Keratinocyte (primary cell): ENCODE results near the gene HERC3. TPM values are rescaled to one million over a fixed set of nuclear protein-coding genes. Genes with fewer than 3 reads are reported as not detected.

Experiments
- DNase-seq: peaks from one replicate; pipeline ENCODE4 v3.0.0-alpha.2; 2011; ENCODE audit warnings: low read depth, missing footprints, low spot score
- FAIRE-seq: peaks from 2 replicates; lab custom pipeline; 2011; peaks lifted over from hg19 to GRCh38; lab: Jason Lieb, UNC
- H2AFZ ChIP-seq: 2 replicates; pipeline ENCODE4 v1.6.0; 2012; ENCODE audit warnings: low read length, control low read depth, inconsistent platforms; ENCODE audit not compliant: control insufficient read depth
- H3K27ac ChIP-seq: 2 replicates; pipeline ENCODE4 v1.5.1; 2011; ENCODE audit warnings: low read length; ENCODE audit not compliant: control insufficient read depth, insufficient read depth
- H3K27me3 ChIP-seq: 3 replicates; pipeline ENCODE4 v1.6.0; 2011; ENCODE audit warnings: low read length; ENCODE audit not compliant: control insufficient read depth, insufficient read depth; ENCODE audit errors: extremely low read depth
- H3K36me3 ChIP-seq, 2 experiments: 2 replicates in 1 of 2; 3 replicates in 1 of 2; pipeline ENCODE4 v1.5.1; 2011; ENCODE audit warnings: low read length in 2 of 2, mild to moderate bottlenecking in 1 of 2; ENCODE audit not compliant: control insufficient read depth in 2 of 2, insufficient read depth in 2 of 2; ENCODE audit errors: extremely low read depth in 1 of 2
- H3K4me1 ChIP-seq: 3 replicates; pipeline ENCODE4 v1.5.1; 2011; ENCODE audit warnings: low read length; ENCODE audit not compliant: control insufficient read depth, insufficient read depth; ENCODE audit errors: extremely low read depth
- H3K4me2 ChIP-seq: 3 replicates; pipeline ENCODE4 v1.6.0; 2011; ENCODE audit warnings: low read depth, low read length; ENCODE audit not compliant: control insufficient read depth, insufficient read depth; ENCODE audit errors: extremely low read depth
- H3K4me3 ChIP-seq, 3 experiments: fragments of 200-600 bp in 1 of 3; sonication (generic) in 1 of 3; 2 replicates in 2 of 3; 3 replicates in 1 of 3; pipeline ENCODE4 v1.5.1; 2011 to 2016; ENCODE audit warnings: low read length in 3 of 3, mild to moderate bottlenecking in 3 of 3, control low read depth in 2 of 3, inconsistent platforms in 1 of 3, low read depth in 1 of 3, mixed read lengths in 1 of 3, mixed run types in 1 of 3, moderate library complexity in 1 of 3; ENCODE audit not compliant: control insufficient read depth in 2 of 3, insufficient read depth in 2 of 3; ENCODE audit errors: extremely low read depth in 1 of 3
- H3K79me2 ChIP-seq: 2 replicates; pipeline ENCODE4 v1.6.0; 2012; ENCODE audit warnings: low read length; ENCODE audit not compliant: control insufficient read depth, insufficient read depth
- H3K9ac ChIP-seq: 3 replicates; pipeline ENCODE4 v1.6.0; 2011; ENCODE audit warnings: low read length; ENCODE audit not compliant: control insufficient read depth, insufficient read depth; ENCODE audit errors: extremely low read depth
- H3K9me1 ChIP-seq: 3 replicates; pipeline ENCODE4 v1.6.0; 2011; ENCODE audit warnings: low read length; ENCODE audit not compliant: control insufficient read depth, insufficient read depth; ENCODE audit errors: extremely low read depth
- H3K9me3 ChIP-seq: 2 replicates; pipeline ENCODE4 v1.5.1; 2012; ENCODE audit warnings: low read depth, low read length; ENCODE audit not compliant: control insufficient read depth
- H4K20me1 ChIP-seq: 3 replicates; pipeline ENCODE4 v1.6.0; 2011; ENCODE audit warnings: low read length; ENCODE audit not compliant: control insufficient read depth, insufficient read depth; ENCODE audit errors: extremely low read depth
- CTCF ChIP-seq, 3 experiments: IDR thresholded peaks in 1 of 3; conservative IDR thresholded peaks in 1 of 3; optimal IDR thresholded peaks in 1 of 3; 2 replicates in 2 of 3; 3 replicates in 1 of 3; pipeline versions ENCODE3 to v1.5.1; 2011; ENCODE audit warnings: low read length in 3 of 3, mild to moderate bottlenecking in 3 of 3, moderate library complexity in 2 of 3, control low read depth in 1 of 3, inconsistent platforms in 1 of 3; ENCODE audit not compliant: insufficient read depth in 2 of 3; ENCODE audit errors: extremely low read depth in 1 of 3
- EZH2 ChIP-seq: IDR thresholded peaks from one replicate; pipeline ENCODE4 v1.6.1; 2012; ENCODE audit warnings: inconsistent platforms, mild to moderate bottlenecking, low read length, moderate library complexity
- dilution Hi-C: fragments of 300-500 bp; cut with MboI; formaldehyde crosslinking; loops from one replicate; pipeline ENCODE4 v1.7.0; 2020; ENCODE audit warnings: low sequenced_read_pairs; ENCODE audit not compliant: extremely low pct_ligation_motif_present
- polyA plus RNA-seq, 5 experiments: library from polyadenylated mRNA; depleted of rRNA in 3 of 5; stranded (reverse) in 3 of 5; stranded (forward) in 1 of 5; unstranded in 1 of 5; fragments of >200 nt; gene quantifications; 1 replicate in 1 of 5; 2 replicates in 3 of 5; 3 replicates in 1 of 5; pipeline versions ENCODE4 v1.2.1 to v1.2.3, GENCODE V29; 2011 to 2012; ENCODE audit warnings: missing spikeins in 2 of 5, low read depth in 1 of 5, low replicate concordance in 1 of 5

Gene HERC3
- polyA plus RNA-seq, 1 donor (not counting 4 experiments of a cell fraction or from before 2014, with no cell fraction given) = 26.3 TPM

- Histone ChIP-seq H3K4me3 (peak overlapping the region in 1 of 3 experiments; percentile 68), H3K27me3 (no peaks in the 10 kb centered on the region), H3K79me2 (no peaks in the 10 kb centered on the region), H3K9me3 (no peaks in the 10 kb centered on the region), H3K4me1 (peaks cover 2% of the 10 kb centered on the region), H3K27ac (no peak overlapping the region), H3K4me2 (peak overlapping the region; percentile 63), H3K36me3 (peaks cover 0 to 4% of the 10 kb centered on the region in 2 experiments), H3K9me1 (no peaks in the 10 kb centered on the region), H2AFZ (no peak overlapping the region), H4K20me1 (no peaks in the 10 kb centered on the region), H3K9ac (peak overlapping the region; percentile 49)
- peak; percentile 61 for FAIRE-seq
- TF ChIP-seq CTCF (optimal IDR thresholded peaks at IDR 0.05 in 1 of 3, IDR thresholded peaks at IDR 0.05 in 1 of 3, conservative IDR thresholded peaks at IDR 0.05 in 1 of 3; ENCODE audit: extremely low read depth in 1 of 3, insufficient read depth in 2 of 3, low read length in 3 of 3) (no peak), EZH2 (no peak)
- dilution Hi-C loops = no loop called here
- DNase-seq = no peak
Measured at GRCh38 chr4:88696630-88697029, 104.3 kb downstream of the HERC3 start.

- no peaks in the 10 kb centered on the region for H3K9me1 ChIP-seq
- FAIRE-seq (no peak), DNase-seq (no peak)
- H3K79me2 ChIP-seq = no peaks in the 10 kb centered on the region
- no peaks in the 10 kb centered on the region for H3K27me3 ChIP-seq
- H3K36me3 ChIP-seq = peaks cover 0 to 4% of the 10 kb centered on the region in 2 experiments
- H2AFZ ChIP-seq = peak overlapping the region; percentile 11
- dilution Hi-C loops = no loop called here
- peaks cover 2% of the 10 kb centered on the region for H3K4me1 ChIP-seq
- no peak for TF ChIP-seq CTCF (optimal IDR thresholded peaks at IDR 0.05 in 1 of 3, IDR thresholded peaks at IDR 0.05 in 1 of 3, conservative IDR thresholded peaks at IDR 0.05 in 1 of 3; ENCODE audit: extremely low read depth in 1 of 3, insufficient read depth in 2 of 3, low read length in 3 of 3)
- no peak for TF ChIP-seq EZH2
- H3K27ac ChIP-seq = no peak overlapping the region
- H4K20me1 ChIP-seq = no peaks in the 10 kb centered on the region
- H3K9ac ChIP-seq = peak overlapping the region; percentile 49
- peak overlapping the region; percentile 63 for H3K4me2 ChIP-seq
- peak overlapping the region; percentile 32 to 74 (median 68) for H3K4me3 ChIP-seq
- H3K9me3 ChIP-seq = no peaks in the 10 kb centered on the region
Measured at GRCh38 chr4:88697141-88697540, 104.9 kb downstream of the HERC3 start.
